ENCODE data around the gene CH25H. TPM values are rescaled to one million over a fixed set of nuclear protein-coding genes. Genes with fewer than 3 reads are reported as not detected.

The CH25H gene
- total RNA-seq, 5 donors from 2014 or later (not counting 1 experiment from before 2014, with no cell fraction given): 0.21 to 1.0 TPM; not detected in 3

DNA sequence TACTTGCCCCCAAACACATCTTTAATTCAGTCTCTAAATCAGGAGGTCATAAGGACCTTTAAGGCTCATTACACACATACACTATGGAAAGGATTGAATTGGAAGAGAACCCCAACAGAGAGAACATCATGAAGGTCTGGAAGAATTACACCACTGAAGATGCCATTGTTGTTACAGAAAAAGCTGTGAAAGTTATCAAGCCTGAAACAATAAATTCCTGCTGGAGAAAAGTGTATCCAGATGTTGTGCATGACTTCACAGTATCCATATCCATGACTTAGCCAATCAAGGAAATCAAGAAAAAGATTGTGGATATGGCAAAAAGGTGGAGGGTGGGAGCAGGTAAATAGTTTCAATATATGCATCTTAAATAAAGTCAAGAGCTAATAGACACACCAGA is 30.7 kb upstream of the CH25H start:
- CTCF ChIA-PET: no interaction called here
- Histone ChIP-seq H3K9me3 (no peaks in the 10 kb centered on the region), H3K27ac (ENCODE audit: low read length) (no peak overlapping the region), H3K27me3 (replicated peaks in 1 of 2; ENCODE audit: control insufficient read depth in 2 of 2, extremely low read depth in 1 of 2, insufficient read depth in 2 of 2, low read length in 1 of 2) (no peaks in the 10 kb centered on the region), H3K4me3 (ENCODE audit: control insufficient read depth in 1 of 2, extremely low read depth in 1 of 2, low read length in 1 of 2) (no peak overlapping the region), H3K4me1 (ENCODE audit: control insufficient read depth in 1 of 2, extremely low read depth in 1 of 2, insufficient read depth in 2 of 2, low read length in 2 of 2) (no peaks in the 10 kb centered on the region), H3K36me3 (ENCODE audit: control insufficient read depth in 2 of 2, extremely low read depth in 1 of 2, insufficient read depth in 1 of 2, low read length in 1 of 2) (peaks cover 0 to 20% of the 10 kb centered on the region in 2 donors)
- ATAC-seq (replicated peaks in 1 of 4) (no peak), DNase-seq (no peak)
- POLR2A ChIA-PET: interaction anchor here in 1 of 2 donors (0.6 kb wide), 1 partner anchor 250 kb away, joined by 3 read pairs; no protein-coding TSS in a partner anchor
- H3K27ac Mint-ChIP-seq: no peak overlapping the region
- H3K36me3 Mint-ChIP-seq: peaks cover 59% of the 10 kb centered on the region
- H3K4me1 Mint-ChIP-seq: peaks cover 2 to 12% (median 2%) of the 10 kb centered on the region in 3 donors
- no peak overlapping the region for H3K4me3 Mint-ChIP-seq
- H3K9me3 Mint-ChIP-seq: no peaks in the 10 kb centered on the region
- H3K27me3 Mint-ChIP-seq: no peaks in the 10 kb centered on the region

DNA sequence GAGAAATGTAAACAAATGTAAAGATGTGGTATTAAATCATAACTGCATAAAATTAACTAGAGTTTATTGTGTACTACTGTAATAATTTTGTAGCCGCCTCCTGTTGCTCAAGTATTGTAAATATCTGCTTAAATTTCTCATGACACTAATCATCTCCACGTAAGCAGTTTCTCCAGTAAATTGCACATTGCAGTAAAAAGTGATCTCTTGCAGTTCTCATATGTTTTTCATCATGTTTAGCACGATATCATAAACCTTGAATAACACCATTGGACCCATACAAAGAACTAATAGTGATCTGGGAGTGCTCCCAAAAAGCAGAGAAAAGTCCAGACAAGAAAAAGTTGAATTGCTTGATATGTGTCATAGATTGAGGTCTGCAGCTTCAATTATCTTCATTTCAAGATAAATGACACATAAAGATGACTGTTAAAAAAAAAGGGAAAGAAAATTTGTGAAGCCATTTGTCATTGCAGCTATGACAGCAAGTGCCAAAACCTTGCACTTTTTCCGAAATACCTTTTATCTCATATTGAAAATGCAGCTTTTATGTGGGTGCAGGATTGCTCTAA is 29.2 kb upstream of the CH25H start:
- no peaks in the 10 kb centered on the region for H3K27me3 Mint-ChIP-seq
- H3K27me3 ChIP-seq (replicated peaks in 1 of 2; ENCODE audit: control insufficient read depth in 2 of 2, extremely low read depth in 1 of 2, insufficient read depth in 2 of 2, low read length in 1 of 2): no peaks in the 10 kb centered on the region
- ATAC-seq (replicated peaks in 1 of 4) (no peak), DNase-seq (no peak)
- no peaks in the 10 kb centered on the region for H3K9me3 Mint-ChIP-seq
- no peak overlapping the region for H3K27ac Mint-ChIP-seq
- H3K36me3 ChIP-seq (ENCODE audit: control insufficient read depth in 2 of 2, extremely low read depth in 1 of 2, insufficient read depth in 1 of 2, low read length in 1 of 2): peaks cover 0 to 17% of the 10 kb centered on the region in 2 donors
- H3K27ac ChIP-seq (ENCODE audit: low read length): no peak overlapping the region
- H3K4me3 Mint-ChIP-seq: no peak overlapping the region
- peaks cover 67% of the 10 kb centered on the region for H3K36me3 Mint-ChIP-seq
- no peaks in the 10 kb centered on the region for H3K9me3 ChIP-seq
- no CpG with 5 or more reads among the region's 4 CpGs for WGBS (ENCODE audit: insufficient coverage)
- peaks cover 0 to 12% (median 0%) of the 10 kb centered on the region in 3 donors for H3K4me1 Mint-ChIP-seq
- no peak overlapping the region for H3K4me3 ChIP-seq (ENCODE audit: control insufficient read depth in 1 of 2, extremely low read depth in 1 of 2, low read length in 1 of 2)
- POLR2A ChIA-PET: interaction anchor here in 1 of 2 donors (0.6 kb wide), 1 partner anchor 117 kb away, joined by 4 read pairs; no protein-coding TSS in a partner anchor
- no peaks in the 10 kb centered on the region for H3K4me1 ChIP-seq (ENCODE audit: control insufficient read depth in 1 of 2, extremely low read depth in 1 of 2, insufficient read depth in 2 of 2, low read length in 2 of 2)
- CTCF ChIA-PET: no interaction called here

GRCh38 chr10:89235073-89235798 is 28.1 kb upstream of the CH25H start:
- peaks cover 0 to 10% of the 10 kb centered on the region in 2 donors for H3K36me3 ChIP-seq (ENCODE audit: control insufficient read depth in 2 of 2, extremely low read depth in 1 of 2, insufficient read depth in 1 of 2, low read length in 1 of 2)
- 85% methylated on average over 9 of the region's 12 CpGs for WGBS (ENCODE audit: insufficient coverage)
- Mint-ChIP-seq H3K9me3 (no peaks in the 10 kb centered on the region), H3K27me3 (no peaks in the 10 kb centered on the region), H3K27ac (no peak overlapping the region), H3K4me3 (no peak overlapping the region), H3K36me3 (peaks cover 71% of the 10 kb centered on the region), H3K4me1 (peaks cover 0 to 12% (median 0%) of the 10 kb centered on the region in 3 donors)
- H3K27me3 ChIP-seq (replicated peaks in 1 of 2; ENCODE audit: control insufficient read depth in 2 of 2, extremely low read depth in 1 of 2, insufficient read depth in 2 of 2, low read length in 1 of 2): no peaks in the 10 kb centered on the region
- CTCF ChIA-PET: interaction anchor here in 1 of 2 donors (0.8 kb wide), 1 partner anchor 18 kb away, joined by 3 read pairs; no protein-coding TSS in a partner anchor
- no peak overlapping the region for H3K27ac ChIP-seq (ENCODE audit: low read length)
- H3K4me1 ChIP-seq (ENCODE audit: control insufficient read depth in 1 of 2, extremely low read depth in 1 of 2, insufficient read depth in 2 of 2, low read length in 2 of 2): no peaks in the 10 kb centered on the region
- DNase-seq (no peak), ATAC-seq (replicated peaks in 1 of 4) (no peak)
- POLR2A ChIA-PET: interaction anchor here in 1 of 2 donors (0.5 kb wide), 1 partner anchor 376 kb away, joined by 3 read pairs; no protein-coding TSS in a partner anchor
- H3K4me3 ChIP-seq (ENCODE audit: control insufficient read depth in 1 of 2, extremely low read depth in 1 of 2, low read length in 1 of 2): no peak overlapping the region
- no peaks in the 10 kb centered on the region for H3K9me3 ChIP-seq

- WGBS (ENCODE audit: insufficient coverage): 100% methylated on average over 1 of the region's 2 CpGs
These were observed 25.9 kb upstream of the CH25H start for GRCh38 chr10:89233033-89233432.

GRCh38 chr10:89228962-89229361 is 21.8 kb upstream of the CH25H start:
- ATAC-seq (replicated peaks in 1 of 4) (no peak), DNase-seq (no peak)
- H3K4me3 ChIP-seq (ENCODE audit: control insufficient read depth in 1 of 2, extremely low read depth in 1 of 2, low read length in 1 of 2): no peak overlapping the region
- H3K4me1 ChIP-seq (ENCODE audit: control insufficient read depth in 1 of 2, extremely low read depth in 1 of 2, insufficient read depth in 2 of 2, low read length in 2 of 2): no peaks in the 10 kb centered on the region
- H3K9me3 ChIP-seq: no peaks in the 10 kb centered on the region
- no peak overlapping the region for H3K4me3 Mint-ChIP-seq
- H3K9me3 Mint-ChIP-seq: no peaks in the 10 kb centered on the region
- no peak overlapping the region for H3K27ac Mint-ChIP-seq
- H3K36me3 Mint-ChIP-seq: peaks cover 59% of the 10 kb centered on the region
- H3K27ac ChIP-seq (ENCODE audit: low read length): no peak overlapping the region
- peaks cover 5 to 24% of the 10 kb centered on the region in 2 donors for H3K36me3 ChIP-seq (ENCODE audit: control insufficient read depth in 2 of 2, extremely low read depth in 1 of 2, insufficient read depth in 1 of 2, low read length in 1 of 2)
- H3K4me1 Mint-ChIP-seq: peaks cover 0 to 8% (median 6%) of the 10 kb centered on the region in 3 donors
- no peaks in the 10 kb centered on the region for H3K27me3 ChIP-seq (replicated peaks in 1 of 2; ENCODE audit: control insufficient read depth in 2 of 2, extremely low read depth in 1 of 2, insufficient read depth in 2 of 2, low read length in 1 of 2)
- no peaks in the 10 kb centered on the region for H3K27me3 Mint-ChIP-seq
- ChIA-PET POLR2A (no interaction called here), CTCF (no interaction called here)

More at GRCh38 chr10:89233033-89233432, 25.9 kb upstream of the CH25H start:
- no peaks in the 10 kb centered on the region for H3K4me1 ChIP-seq (ENCODE audit: control insufficient read depth in 1 of 2, extremely low read depth in 1 of 2, insufficient read depth in 2 of 2, low read length in 2 of 2)
- H3K36me3 Mint-ChIP-seq: peaks cover 72% of the 10 kb centered on the region
- H3K27ac ChIP-seq (ENCODE audit: low read length): no peak overlapping the region
- CTCF ChIA-PET: interaction anchor here (0.7 to 1.2 kb wide), 4 partner anchors 11 to 204 kb away, joined by 3 read pairs; no protein-coding TSS in a partner anchor
- no peaks in the 10 kb centered on the region for H3K9me3 ChIP-seq
- no peaks in the 10 kb centered on the region for H3K9me3 Mint-ChIP-seq
- H3K4me3 ChIP-seq (ENCODE audit: control insufficient read depth in 1 of 2, extremely low read depth in 1 of 2, low read length in 1 of 2): no peak overlapping the region
- H3K27me3 Mint-ChIP-seq: no peaks in the 10 kb centered on the region
- H3K36me3 ChIP-seq (ENCODE audit: control insufficient read depth in 2 of 2, extremely low read depth in 1 of 2, insufficient read depth in 1 of 2, low read length in 1 of 2): peaks cover 0 to 7% of the 10 kb centered on the region in 2 donors
- H3K4me1 Mint-ChIP-seq: peaks cover 0 to 6% (median 0%) of the 10 kb centered on the region in 3 donors
- POLR2A ChIA-PET: interaction anchor here in 1 of 2 donors (0.6 kb wide), 1 partner anchor 668 kb away, joined by 3 read pairs; no protein-coding TSS in a partner anchor
- ATAC-seq (replicated peaks in 1 of 4): no peak
- DNase-seq: no peak
- H3K27ac Mint-ChIP-seq: no peak overlapping the region
- H3K27me3 ChIP-seq (replicated peaks in 1 of 2; ENCODE audit: control insufficient read depth in 2 of 2, extremely low read depth in 1 of 2, insufficient read depth in 2 of 2, low read length in 1 of 2): no peaks in the 10 kb centered on the region
- no peak overlapping the region for H3K4me3 Mint-ChIP-seq

GRCh38 chr10:89228146-89228545 is 21.0 kb upstream of the CH25H start:
- WGBS (ENCODE audit: insufficient coverage): 88% methylated on average over 1 of the region's 3 CpGs
- CTCF ChIA-PET: no interaction called here
- Histone ChIP-seq H3K27ac (ENCODE audit: low read length) (no peak overlapping the region), H3K27me3 (replicated peaks in 1 of 2; ENCODE audit: control insufficient read depth in 2 of 2, extremely low read depth in 1 of 2, insufficient read depth in 2 of 2, low read length in 1 of 2) (no peaks in the 10 kb centered on the region), H3K4me1 (ENCODE audit: control insufficient read depth in 1 of 2, extremely low read depth in 1 of 2, insufficient read depth in 2 of 2, low read length in 2 of 2) (no peaks in the 10 kb centered on the region), H3K9me3 (no peaks in the 10 kb centered on the region), H3K36me3 (ENCODE audit: control insufficient read depth in 2 of 2, extremely low read depth in 1 of 2, insufficient read depth in 1 of 2, low read length in 1 of 2) (peaks cover 5 to 24% of the 10 kb centered on the region in 2 donors), H3K4me3 (ENCODE audit: control insufficient read depth in 1 of 2, extremely low read depth in 1 of 2, low read length in 1 of 2) (no peak overlapping the region)
- Mint-ChIP-seq H3K36me3 (peaks cover 60% of the 10 kb centered on the region), H3K4me1 (peaks cover 0 to 8% (median 6%) of the 10 kb centered on the region in 3 donors), H3K27ac (no peak overlapping the region), H3K9me3 (no peaks in the 10 kb centered on the region), H3K27me3 (no peaks in the 10 kb centered on the region), H3K4me3 (no peak overlapping the region)
- DNase-seq: no peak
- POLR2A ChIA-PET: no interaction called here
- no peak for ATAC-seq (replicated peaks in 1 of 4)
